Fibroblast of skin of right quadriceps (primary cell): ENCODE data around the gene SETD6.

ENCODE experiments used
- DNase-seq: peaks from one replicate; pipeline ENCODE4 v3.0.0-alpha.2; 2013

SETD6 gene

DNA sequence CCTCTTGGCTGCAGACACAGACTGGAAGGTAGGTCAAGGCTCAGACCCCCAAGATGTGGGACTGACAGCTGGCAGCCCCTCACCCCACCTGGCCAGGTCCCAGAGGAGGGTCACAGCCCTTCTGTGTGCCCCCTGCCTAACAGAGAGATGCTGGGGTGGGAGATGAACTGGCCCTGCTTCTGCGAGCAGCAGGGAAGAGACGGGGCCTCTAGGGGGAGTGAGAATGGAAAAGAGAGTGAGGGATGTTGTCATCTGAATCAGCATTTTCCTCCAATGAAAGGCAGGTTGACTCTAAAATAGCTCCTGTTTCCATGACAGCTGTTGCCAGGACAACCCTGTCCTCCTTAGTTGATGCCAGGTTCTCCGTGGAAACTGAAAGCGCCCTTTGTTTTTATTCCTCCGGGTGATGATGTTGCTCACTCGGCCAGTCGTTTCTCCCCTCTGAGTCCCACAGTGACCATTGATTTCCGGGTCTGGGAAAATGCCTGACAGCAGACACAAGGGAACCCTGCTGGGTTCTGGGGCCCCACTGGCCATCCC lies 20.3 kb upstream of the SETD6 start:
- peak; percentile 92 for DNase-seq

DNA sequence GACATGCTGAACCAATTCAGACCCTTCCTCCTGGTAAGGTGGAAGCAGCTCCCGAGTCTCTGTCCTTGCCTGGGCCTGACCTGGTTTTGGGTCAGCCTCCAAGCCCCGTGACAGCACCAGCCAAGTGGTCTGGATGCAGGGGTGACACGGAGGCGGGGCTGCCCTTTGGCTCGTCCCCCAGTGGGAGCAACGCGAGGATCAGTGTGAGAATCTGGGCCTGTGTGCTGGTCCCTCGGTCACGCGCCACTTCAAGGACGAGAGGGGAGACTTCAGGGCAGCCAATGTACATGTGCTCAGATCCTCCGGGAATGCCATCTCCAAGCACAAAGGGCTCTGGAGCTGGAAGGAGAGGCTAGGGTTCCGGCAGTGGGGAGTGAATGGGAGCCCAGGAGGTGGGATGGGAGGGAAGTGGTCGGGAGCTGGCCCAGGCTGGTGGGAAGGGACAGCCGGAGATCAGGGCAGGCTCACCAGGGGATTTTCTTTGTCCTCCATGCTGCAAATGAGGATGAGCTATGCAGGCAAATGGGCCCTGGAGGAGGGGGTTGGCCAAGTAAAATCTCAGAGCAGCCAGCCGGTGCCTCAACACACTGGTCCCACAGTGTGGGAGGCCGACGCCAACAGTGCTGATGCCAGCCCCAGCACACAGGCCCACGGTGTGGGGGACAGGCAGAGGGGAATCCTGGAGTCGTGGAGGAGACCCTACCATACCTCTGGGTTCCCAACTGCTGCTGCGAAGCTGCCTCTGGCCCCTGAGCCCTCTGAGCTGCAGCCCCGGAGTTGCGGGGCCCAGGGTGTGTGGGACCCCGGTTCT lies 19.6 kb upstream of the SETD6 start:
- no peak for DNase-seq

DNA sequence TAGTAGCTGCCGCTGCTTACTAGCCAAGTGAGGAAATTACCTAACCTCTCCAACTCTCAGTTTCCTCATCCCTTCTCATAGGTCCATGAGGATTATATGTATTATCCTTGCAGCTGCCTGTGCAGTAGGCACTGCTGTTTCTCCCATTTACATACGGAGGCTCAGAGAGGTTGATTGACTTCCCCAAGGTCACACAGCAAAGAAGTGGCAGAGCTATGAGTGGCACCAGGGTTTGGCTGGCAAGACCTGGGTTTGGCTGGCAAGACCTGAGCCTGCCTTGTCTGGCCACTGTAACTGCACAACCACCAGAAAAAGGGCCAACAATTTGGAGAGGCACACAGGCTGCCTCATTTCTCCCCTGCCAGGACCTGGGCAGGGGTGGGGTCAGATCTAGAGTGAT lies 17.8 kb upstream of the SETD6 start:
- no peak for DNase-seq

DNA sequence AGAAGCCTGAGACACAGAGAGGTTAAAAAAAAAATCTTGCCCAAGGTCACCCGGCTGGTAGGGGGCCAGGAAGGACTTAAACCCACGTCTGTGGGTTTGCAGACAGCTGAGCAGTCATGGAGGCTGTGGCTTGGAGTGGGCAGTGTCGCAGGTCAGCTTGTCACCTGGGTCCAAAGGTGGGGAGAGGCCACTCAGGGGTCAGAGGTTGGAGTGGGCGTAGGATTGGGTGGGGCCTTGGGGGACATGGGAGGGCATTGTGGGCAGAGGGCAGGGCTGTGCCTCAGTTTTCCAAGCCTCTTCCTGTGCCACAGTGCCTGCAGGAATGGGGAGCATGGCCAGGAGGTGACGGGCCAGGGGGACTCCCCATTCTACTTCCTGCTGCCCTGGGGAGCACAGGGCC lies 17.4 kb upstream of the SETD6 start:
- DNase-seq, result no peak

DNA sequence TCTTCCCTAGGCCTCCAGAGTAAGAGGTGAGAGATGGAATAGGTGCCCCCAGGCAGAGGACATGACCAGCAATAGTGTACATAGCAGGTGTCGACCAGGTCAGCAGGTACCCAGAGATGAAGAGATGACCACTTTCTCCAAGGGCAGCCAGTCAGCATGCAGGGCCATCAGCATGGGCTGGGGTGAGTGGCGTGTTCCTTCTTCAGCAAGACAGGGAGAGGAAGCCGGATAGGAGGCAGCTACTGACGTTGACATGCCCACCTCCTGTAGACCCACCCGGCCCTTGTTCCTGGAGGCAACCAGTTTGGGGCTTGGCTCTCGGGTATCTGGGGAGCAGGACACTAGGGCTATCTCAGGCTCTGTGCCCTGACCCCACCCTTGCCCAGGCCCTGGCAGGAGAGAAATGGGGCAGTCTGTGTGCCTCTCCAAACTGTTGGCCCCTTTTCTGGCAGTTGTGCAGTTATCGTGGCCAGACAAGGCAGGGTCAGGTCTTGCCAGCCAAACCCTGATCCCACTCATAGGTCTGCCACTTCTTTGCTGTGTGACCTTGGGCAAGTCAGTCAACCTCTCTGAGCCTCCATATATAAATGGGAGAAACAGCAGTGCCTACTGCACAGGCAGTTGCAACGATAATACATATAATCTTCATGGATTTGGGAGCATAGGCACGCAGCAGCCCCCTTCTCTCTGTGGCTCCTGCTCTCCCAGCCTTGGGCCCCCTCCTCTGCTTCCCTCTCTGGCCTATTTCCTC lies 16.8 kb upstream of the SETD6 start:
- no peak for DNase-seq

DNA sequence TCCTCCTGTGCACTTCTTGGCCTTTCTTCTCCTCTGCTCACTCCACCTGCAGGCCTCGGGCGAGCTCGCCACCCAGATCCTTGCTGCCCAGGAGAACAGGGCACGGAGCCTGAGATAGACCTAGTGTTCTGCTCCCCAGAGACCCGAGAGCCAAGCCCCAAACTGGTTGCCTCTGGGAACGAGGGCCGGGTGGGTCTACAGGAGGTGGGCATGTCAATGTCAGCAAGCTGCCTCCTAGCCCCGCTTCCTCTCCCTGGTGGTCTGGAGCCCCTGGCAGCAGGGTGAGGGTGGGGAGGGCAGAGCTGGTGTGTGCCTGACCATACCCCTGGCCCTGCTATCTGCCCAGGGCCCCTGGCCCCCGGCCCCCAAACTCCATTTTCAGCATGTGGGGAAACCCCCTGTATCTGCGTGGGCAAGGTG lies 16.2 kb upstream of the SETD6 start:
- no peak for DNase-seq

DNA sequence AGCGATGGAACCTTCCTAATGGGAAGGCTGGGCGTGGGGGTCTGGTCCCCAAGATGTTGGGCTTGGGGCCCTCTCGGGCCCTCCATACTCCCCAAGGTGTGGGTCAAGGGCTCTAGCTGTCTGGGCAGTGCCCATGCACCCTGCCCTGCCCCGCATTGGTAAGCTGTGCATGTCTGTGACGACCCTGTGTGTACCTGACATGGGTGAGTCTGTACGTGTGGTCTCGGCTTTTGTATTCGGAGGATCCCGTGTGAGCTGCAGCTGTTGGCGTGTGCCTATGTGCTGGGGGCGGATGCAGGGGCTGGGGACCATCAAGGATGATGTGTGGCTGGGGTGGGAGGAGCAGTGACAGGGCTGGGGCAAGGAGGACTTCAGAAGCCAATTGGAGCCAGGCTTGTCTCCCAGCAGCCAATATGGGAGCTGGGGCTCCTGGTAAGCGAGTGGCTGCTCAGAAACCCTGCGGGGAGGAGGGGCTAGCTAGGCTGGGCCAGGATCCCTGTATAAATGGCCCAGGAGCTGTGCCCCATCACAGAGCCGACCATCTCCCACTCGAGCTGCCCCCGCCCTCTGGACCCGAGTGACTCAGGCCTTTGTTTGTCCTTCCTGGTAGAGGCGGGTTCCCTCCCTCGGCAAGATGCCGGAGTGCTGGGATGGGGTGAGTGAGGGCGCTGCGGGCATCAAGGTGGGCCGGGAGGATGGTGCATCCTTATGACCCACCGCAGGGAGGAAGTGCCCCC lies 15.5 kb upstream of the SETD6 start, which contains the start of gene NDRG4:
Gene NDRG4 (plus strand): TSS at position 529 of the 737 bp plus-strand sequence. CDS start 106 bp downstream, at position 635.
- DNase-seq, result peak; percentile 89

DNA sequence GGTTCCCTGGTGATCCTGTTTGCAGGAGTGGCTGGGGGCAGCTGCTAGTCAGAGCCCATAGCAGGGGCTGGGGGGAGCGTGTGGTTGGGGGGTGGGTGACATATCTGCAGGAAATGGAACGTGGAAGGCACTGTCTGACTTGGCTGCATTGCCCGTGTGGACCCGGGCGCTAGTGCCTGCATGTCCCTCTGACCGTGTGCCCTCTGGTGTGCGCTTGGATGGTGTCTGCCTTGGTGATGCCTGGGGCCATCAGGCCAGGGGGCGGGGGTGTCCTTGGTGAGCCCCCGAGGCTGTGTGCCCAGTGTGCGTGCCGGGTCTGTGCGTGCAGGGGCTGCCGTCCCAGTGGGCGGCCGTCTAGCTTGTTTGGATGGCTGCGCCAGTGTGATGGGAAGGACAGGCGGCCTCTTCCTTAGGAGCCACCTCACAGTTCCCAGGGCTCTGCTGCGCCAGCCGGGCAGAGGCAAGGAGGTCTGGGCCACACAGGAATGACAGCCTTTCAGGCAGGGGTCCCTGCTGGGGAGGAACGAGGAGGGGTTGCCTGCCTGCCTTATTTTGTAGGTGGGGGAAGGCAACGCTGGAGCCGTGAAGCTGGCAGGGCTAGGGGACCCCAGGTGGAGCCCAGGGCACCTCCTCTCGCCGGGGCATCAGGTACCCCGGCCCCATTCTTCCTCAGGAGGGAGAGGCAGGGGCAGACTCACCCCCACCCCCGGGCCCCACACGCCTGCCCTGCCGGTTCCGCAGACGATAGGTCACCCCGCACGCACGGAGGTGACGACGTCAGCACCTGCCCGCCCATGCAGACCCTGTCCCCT lies 14.7 kb upstream of the SETD6 start:
- no peak for DNase-seq

DNA sequence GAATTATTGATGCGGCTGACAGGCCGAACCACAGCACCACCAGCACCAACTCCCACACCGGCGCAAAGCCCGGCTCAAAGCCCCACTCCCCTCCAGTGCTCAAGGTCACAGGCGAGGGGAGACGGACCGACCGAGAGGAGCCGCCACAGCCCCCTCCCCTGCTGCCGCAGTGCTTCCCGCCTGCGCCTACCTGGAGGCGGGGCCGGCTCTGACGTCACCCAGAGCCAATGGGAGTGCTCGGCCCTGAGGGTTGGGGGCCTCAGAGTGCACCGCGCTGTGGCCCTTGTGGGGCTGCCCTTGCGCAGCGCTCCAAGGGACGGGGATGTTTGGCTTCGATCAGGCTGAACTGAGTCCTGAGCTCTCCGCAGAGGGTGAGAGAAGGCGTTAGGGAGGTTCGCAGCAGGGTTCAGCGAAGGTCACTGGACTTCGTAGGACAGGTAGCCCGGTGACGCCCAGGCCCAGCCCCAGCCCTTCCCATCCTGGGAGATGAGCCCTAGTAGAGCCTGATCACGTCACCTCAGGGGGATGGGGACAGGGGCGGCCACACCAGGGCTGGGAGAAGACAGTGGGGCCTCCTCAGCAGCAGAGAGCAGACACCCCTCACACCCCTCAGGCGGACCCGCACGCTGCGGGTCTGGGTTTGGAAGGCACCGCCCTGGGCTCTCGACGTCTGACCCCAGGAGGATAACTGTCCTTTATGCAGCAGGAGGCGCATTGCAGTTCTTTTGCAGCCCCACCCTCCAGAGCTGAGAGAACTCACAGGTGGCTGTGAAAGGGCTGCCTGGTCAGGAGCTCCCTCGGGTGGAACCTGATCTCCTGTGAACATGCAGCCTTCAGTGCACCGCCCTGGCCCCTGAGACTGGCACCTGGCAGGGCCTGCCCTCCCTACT lies 13.8 kb upstream of the SETD6 start:
- DNase-seq, result no peak

DNA sequence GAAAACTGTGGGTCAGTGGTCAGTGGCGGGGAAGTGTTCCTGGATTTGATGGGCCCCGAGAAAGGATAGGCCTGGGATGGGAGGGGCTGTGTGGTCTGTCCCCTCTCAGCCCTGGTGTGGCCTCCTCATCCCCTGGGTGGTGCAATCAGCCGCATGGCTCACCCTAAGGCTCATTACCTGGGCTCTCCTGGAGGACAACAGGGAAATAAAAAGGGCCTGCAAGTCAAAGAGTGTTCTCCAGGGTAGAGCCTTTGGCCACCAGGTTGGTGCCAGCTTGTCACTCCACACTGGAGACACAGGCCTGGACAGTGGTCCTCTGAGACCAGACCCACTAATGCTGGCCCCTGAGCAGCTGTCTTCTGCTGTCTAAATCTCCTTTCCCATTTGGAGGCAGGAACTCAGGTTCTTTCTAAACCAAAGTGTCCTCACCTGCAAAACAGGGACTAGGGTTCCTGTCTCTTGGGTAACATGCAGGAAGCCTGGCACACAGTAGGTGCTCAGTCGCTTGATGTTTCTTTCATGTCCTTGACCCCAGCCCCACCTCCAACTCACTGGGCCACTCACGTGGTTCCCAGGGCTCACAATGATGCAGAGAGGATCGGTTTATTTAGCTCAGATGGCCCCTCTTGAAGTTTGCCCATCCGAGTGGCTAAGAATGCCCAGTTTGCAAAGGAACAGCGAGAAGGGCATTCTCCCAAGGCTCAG lies 12.9 kb upstream of the SETD6 start:
- DNase-seq, result no peak

DNA sequence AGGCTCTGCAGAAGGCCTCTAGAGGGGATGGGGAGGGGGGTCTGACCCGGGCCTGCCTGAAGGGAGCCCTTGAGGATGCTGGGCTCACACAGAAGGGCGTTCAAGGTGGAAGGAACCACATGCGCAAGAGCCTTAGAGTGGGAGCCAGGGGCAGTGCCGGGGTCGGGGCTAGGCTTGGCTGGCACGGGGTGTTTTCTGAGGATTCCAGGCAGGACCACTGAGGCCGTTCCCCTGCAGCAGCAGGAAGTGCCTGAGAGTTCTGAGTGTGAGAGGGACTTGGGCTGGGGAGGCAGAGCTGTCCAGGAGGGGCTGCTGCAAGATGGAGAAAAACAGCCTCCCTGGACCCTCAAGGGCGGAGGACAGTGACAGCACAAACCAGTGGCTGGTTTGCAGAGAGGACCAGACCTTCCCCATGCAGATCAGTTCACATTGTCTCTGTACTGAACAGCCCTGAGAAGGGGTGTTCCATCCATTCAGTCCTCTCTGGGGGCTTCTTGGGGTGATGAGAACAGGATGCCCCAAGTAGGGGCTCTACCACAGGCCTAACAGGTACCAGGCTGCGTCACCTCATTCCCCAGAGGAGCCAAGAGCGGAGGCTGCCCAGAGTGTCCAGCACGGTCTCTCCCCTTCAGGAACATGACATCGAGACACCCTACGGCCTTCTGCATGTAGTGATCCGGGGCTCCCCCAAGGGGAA lies 12.0 kb upstream of the SETD6 start:
- no peak for DNase-seq

DNA sequence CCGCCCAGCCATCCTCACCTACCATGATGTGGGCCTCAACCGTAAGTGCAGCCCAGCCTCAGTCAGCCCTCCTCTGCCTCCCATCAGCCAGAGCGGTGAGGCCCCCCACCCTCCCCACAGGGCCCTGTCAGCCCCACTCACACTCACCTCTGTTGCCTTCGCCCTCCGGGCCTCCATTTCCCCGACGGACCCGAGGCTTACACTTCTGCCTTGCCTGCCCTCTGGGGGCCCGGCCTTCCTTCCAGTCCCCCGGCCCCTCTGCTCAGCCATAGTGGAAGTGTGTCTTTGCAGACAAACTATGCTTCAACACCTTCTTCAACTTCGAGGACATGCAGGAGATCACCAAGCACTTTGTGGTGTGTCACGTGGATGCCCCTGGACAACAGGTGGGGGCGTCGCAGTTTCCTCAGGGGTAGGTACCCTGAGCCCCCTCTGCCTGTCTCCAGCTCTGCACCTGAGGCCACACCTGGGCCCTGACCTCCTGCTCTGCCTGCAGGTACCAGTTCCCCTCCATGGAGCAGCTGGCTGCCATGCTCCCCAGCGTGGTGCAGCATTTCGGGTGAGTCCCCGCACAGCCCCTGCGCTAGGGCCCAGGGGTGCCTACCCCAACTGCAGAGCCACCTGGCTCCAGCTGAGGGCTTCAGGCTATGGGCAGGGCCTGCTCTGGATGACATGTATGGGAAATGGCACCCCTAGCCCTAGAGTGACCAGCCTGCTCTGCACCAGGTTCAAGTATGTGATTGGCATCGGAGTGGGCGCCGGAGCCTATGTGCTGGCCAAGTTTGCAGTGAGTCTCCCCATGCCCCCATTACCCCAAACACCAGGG lies 11.2 kb upstream of the SETD6 start:
- no peak for DNase-seq

DNA sequence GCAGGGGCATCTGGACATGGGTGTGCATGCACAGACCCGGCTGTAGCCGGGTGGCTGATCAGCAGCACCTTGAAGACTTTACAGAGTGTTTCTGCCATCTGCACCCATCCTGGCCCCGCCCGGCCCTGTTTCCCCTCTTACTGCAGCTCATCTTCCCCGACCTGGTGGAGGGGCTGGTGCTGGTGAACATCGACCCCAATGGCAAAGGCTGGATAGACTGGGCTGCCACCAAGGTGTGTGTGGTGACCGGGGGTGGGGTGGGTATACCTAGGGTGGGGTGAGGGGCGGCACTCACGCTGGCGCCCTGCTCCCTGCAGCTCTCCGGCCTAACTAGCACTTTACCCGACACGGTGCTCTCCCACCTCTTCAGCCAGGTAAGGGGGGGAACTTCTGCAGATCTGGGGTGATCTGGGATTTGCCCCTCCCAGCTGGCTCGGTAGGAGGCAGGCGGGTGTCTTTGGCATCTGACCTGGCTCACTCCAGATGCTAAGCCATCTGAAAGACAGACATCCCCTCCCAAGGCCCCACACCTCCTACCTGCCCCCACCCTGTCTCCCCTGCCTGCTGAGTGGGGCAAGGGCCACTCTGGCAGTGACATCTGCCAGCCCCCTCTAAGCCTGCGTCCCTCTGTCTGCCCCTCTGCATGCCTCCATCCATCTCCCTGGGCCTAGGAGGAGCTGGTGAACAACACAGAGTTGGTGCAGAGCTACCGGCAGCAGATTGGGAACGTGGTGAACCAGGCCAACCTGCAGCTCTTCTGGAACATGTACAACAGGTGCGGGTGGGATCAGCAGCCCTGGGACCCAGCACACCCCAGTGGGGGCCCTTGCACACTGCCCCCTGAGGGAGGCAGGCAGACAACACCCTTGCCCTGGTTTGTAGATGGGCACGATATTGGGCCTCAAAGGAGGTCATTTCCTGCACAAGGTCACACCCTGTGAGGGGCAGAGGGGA lies 8.8 kb upstream of the SETD6 start:
- DNase-seq, result no peak

DNA sequence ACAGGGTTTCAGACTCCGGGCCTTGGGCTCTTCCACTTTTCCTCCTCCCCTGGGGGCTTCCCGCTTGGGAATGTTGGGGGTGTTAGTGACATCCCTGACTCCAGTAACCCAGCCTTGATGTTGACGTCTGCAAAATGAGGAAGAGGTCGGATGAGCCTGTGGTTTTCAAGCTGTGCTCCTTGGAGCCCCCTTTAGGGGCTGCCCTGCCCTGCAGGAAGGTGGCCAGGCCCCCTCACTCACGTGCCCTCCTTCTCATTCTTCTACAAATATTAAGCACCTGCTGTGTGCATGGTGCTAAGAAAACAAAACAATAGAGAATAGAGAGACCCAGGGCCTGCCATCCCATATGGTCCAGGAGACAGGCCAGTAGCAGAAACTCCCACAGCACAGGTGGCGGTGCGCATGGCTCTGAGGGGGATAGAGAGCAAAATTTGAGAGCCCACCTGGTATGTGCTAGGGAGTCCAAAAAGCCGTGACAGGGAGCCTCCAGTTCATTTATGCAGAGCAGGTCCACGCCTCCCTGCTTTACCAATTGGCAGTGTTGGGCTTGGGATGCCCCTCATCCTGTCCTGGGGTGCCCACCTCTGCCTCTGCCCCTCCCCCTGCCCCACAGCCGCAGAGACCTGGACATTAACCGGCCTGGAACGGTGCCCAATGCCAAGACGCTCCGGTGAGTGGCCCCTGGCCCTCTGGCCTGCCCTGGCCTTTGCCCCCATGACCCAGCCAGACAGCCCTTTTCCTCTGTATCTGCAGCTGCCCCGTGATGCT lies 7.9 kb upstream of the SETD6 start:
- no peak for DNase-seq

DNA sequence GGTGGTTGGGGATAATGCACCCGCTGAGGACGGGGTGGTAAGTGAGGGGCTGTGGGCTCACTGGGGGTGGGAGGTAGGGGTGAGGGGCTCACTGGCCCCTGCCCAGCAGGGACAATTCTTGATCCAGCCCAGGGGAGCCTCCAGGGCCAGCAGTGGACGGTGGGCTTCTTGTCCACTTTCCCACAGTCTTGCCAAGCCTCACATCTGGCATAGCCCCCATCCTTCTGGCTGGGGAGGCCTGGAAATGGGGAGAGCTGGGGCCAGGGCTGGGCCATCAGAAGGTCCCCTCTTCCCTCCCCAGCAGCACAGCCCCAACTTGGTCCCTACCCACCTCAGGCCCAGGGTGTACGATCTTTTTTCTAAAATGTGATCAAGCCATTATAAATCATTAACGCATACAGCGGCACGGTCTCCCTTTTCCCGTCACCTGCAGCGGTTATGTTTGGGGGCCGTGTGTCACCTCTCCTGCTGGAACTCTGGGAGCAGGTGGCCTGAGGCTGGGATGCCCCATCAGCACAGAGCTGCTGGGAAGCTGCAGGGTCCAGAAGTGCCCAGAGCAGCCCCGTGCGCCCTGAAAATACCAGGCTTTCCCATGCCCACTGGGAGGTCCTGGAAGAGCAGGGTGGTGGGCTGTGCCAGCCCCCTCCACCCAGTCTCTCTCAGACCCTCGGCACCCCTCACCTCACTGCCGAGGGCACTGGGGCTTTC lies 7.2 kb upstream of the SETD6 start:
- DNase-seq, result no peak

DNA sequence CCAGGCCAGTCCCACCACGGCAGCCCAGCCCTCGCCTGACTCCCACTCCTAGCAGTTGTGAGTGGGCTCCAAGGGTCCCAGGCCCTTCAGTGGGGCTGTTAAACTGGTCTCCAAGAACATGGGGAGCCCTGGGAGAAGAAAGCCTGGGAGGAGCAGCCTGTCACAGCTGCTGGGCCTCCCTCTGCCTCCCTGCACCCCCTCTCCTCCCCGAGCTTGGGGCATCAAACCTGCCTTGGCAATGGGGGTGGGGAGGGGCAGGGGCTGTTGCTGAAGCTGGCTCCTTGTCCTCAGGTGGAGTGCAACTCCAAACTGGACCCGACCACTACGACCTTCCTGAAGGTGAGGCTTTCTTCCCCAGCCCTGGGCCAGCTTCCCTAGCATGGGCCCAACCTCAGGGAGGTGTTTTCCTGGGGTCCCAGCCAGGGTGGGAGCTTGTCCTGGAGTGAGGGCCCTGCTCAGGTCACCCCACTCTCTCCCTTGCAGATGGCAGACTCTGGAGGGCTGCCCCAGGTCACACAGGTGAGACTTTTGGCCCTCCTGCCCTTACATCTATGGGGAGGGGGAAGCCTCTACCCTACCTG lies 6.6 kb upstream of the SETD6 start:
- DNase-seq, result no peak
